SW480 (cell line): ENCODE data around the gene VWA1.
"Not testable (repeated sequence)": the region's sequence is repeated elsewhere in the genome, so short reads cannot be mapped to it uniquely, and the experiment has no call there.

Experiments used
- DNase-seq: peaks from one replicate; pipeline ENCODE4 v3.0.0-alpha.2; 2016; ENCODE audit warnings: low spot score

The VWA1 gene

DNA sequence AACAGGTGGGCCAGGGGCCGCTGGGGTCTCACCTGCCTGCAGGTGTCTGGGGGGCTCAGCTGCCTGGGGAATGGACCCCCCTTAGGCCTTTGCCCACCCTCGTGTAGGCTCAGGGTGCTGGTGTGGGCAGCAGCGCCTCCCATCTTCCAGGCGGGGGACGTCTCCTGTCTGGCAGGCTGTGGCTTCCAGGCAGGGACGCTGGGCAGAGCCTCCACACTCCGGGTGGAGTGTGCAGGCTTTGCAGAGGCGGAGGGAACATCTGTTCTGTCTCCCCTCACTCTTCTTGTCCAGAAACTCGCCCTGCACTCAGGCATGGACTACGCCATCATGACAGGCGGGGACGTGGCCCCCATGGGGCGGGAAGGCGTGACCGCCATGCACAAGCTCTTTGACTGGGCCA, 20.4 kb downstream of the VWA1 start:
- not testable (repeated sequence) for DNase-seq

DNA sequence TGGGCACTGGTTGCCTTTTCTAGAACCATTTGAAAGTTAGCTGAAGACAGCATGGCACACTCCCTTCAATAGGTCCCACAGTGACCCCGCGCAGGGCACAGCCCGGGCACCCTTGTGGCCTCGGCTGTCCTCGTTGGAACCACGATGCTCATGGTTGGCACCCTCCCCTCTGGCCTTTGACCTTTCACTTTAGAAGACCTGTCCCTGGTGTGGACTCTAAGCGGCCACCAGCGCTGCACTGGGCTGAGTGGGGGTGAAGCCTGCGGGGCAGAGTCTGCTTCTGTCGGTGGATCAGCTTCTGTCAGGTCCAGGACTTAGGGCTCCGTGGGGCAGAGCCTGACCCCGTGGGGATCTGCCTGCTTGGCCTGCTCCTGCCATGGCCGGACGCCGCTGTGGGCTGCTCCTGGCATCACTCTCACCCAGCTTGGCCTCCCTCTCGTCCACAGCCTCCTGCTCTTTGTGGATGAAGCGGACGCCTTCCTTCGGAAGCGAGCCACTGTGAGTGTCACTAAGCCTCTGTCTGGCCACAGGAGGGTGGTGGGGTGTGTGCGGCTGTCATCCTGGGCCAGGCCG, 21.3 kb downstream of the VWA1 start:
- not testable (repeated sequence) for DNase-seq

DNA sequence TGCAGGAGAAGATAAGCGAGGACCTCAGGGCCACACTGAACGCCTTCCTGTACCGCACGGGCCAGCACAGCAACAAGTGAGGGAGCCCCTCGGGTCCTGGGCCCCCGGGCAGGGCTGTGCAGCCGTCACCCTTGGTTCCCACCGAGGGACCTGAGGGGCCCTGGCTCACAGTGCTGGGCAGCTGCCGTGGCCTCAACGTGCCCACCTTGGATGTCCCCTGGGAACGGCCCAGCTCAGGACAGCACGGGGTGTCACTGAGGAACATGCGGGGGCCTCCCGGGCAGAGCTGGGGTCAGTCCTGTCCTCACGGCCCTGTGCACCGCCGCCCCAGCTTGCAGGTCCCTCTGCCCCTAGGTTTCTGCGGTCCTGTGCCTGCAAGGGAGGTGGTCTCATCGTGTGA, 23.7 kb downstream of the VWA1 start:
- DNase-seq, result not testable (repeated sequence)

DNA sequence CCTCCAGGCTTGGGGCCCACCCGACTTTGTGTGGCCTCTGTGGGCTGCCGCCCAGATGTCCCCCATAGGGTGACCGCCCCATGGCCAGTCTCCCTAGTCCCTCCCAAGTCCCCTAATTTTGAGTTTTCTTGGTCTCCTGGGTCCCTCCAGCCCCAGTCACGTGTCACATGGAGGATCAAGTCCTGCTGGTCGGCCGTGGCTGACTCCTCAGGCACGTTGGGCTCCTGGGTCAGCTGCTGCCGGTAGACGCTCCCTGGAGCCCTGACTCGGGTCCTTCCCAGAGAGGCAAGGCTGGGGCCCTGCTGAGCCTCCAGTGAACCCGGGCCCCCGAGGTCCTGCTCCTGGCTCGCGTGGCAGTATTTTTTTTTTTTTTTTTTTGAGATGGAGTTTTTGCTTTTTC, 24.2 kb downstream of the VWA1 start:
- not testable (repeated sequence) for DNase-seq

DNA sequence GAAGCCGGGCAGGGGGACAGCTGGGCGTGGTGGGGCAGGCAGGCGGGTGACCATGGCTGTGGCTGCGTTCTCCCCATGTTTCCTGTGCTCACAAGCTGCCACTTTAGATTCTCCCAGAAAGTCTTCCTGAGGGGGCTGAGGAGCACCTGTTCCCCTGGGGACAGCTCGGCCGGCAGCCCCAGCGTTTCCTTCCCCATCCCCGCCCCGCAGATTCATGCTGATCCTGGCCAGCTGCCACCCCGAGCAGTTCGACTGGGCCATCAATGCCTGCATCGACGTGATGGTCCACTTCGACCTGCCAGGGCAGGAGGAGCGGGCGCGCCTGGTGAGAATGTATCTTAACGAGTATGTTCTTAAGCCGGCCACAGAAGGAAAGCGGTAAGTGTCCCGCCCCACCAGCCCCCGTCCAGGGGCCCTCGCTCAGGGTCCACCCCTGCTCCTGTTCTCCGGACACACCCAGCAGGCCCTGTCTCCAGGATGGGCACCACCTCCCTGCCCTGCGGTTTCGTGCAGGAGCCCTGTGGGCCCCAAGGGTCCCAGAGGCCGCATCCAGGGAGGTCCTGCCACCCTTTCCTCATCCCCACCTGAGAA, 25.1 kb downstream of the VWA1 start:
- no peak for DNase-seq

DNA sequence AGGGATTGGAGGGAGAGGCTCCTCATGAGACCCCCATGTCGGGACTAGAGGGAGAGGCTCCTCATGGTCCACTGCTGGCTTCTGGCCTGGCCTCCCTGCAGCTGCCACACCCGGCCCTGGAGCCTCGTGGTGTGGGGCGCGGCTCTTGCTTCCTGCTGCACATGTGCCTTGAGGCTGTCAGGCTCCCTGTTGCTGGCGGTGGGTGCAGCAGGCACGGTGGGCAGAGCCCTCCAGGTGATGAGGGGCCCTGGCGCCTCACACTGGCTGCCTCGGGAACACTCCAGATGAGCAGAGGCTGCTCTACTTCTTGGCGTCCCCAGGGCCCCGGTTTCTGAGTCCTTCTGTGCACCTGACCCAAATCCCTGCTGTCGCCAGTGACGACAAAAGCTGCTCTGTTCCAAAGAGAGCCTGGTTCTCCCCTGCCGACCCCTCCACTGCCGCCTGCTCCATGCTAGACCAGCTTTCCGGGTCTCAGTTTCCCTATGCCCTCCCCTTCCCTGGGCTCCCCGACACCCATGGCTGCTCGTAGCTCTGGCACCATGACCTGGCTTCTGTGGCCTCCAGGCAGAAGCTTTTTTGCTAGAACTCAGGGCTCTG, 26.3 kb downstream of the VWA1 start:
- DNase-seq, result no peak

DNA sequence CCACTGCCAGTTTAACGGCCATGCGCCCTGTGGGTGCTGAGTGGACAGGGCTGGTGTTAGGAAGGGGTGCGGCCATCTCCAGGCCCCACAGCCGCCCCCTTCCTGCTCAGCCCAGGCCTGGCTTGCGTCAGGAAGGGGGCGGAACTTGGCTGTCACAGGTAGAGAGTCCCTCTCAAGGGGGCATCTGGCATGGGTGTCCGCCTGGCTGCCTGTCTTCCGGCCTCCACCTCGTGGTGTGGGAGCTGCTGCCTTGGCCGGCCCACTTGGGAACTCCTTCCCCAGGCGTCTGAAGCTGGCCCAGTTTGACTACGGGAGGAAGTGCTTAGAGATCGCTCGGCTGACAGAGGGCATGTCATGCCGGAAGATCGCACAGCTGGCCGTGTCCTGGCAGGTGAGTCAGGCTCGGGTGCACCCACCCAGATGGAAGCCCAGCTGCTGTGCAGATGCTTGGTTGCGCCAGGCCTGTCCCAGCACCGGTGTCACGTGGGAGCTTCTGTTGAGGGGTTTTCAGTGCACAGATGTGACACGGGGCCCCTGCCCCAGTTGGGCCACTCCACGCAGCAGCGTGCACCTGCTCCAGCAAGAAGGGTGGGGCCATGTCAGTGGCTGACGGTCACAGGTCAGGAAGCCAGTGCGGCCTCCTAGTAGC, 27.0 kb downstream of the VWA1 start:
- peak; percentile 41 for DNase-seq

DNA sequence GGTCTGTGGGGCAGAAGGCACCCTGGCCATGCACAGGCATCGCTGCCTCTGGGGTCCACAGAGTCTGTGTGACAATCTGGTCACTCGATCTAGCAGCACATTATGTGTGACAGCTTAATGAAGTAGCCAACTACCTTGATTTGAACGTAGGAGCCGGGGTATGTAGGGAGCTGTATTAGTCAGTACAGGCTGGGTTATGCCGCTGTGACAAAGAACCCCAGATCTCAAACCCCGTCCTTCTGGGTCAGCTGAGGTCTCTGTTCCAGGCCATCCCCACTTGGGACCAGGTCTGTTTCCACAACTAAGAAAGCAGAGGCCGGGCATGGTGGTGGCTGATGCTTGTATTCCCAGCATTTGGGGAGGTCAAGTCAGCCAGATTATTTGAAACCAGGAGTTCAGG, 27.8 kb downstream of the VWA1 start:
- DNase-seq, result no peak

DNA sequence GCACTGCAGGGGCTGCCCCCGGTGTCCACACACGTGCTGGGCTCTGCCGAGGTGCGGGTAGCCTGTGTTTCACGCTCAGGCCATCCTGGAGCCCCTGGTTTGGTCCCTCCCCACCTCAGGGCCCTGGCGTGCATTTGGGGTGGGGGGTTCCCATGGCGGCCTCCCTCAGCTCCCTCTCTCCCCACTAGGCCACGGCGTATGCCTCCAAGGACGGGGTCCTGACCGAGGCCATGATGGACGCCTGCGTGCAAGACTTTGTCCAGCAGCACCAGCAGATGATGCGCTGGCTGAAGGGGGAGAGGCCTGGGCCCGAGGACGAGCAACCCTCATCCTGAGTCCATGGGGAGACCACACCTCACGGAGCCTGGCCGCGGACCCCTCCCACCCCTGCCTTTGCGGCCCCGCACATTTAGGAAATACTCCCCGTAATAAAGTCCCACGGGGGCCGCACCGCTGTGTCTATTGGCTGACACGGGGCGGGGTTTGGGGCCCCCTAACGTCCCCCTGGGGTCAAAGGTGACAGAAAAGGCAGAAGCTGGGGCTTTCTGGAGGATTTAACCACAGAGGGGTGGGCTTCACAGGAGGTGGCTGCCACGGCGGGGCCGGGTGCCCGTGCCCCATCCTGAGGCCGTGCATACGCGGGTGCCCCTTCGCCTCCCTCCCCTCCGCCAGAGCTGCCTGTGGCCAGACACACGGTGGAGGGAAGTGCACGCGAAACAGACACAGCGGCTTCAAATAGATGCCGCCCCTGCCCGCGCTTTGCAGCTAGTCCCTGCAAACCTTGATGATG, 32.9 kb downstream of the VWA1 start:
- not testable (repeated sequence) for DNase-seq

DNA sequence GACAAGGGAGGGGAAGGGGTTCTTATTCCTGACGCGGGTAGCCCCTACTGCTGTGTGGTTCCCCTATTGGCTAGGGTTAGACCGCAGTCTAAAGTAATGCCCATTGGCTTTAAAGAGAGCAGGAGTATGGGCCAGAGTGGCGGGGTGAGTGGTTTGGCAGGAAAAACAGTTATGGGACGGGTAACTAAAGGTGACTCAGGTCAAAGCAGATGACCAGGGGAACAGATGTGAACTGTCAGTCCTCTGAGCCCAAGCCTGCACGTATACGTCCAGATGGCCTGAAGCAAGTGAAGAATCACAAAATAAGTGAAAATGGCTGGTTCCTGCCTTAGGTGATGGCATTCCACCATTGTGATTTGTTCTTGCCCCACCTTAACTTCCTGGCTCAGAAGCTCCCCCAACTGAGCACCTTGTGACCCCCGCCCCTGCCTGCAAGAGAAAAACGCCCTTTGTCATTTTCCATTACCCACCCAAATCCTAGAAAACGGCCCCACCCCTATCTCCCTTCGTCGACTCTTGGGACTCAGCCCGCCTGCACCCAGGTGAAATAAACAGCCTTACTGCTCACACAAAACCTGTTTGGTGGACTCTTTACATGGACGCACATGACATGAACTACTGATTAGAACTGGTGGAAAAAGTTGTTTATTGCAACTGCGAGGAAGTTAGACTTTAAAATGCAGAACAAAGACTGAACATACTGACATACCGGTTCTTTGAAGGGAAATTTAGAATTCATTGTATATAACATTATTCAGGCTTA, 35.3 kb downstream of the VWA1 start:
- DNase-seq, result peak; percentile 14

DNA sequence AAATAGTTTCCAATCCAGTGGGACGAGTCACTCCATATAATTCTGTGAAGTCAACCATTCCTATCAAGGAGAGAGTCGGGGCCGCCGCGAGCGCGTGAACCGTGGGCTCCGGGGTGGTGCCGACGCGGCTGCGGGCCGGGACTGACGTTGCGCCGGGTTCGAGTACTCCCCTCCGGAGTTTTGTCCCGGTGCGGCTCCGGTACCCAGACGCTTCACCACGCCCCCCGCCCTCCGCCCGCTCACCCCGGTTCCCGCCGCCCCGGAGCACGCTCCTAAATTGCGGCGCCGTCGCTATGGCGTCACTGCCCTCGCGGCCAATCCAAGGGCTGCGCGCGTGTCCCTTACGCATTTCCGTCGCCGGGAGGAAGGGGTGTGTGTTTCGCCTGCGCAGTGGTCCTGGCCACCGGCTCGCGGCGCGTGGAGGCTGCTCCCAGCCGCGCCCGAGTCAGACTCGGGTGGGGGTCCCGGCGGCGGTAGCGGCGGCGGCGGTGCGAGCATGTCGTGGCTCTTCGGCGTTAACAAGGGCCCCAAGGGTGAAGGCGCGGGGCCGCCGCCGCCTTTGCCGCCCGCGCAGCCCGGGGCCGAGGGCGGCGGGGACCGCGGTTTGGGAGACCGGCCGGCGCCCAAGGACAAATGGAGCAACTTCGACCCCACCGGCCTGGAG, 36.0 kb downstream of the VWA1 start, which contains the start of gene ATAD3B:
TSS of gene ATAD3B (plus strand) at position 377 of the 664 bp plus-strand sequence. CDS start at position 497, 120 bp downstream.
- DNase-seq, result peak; percentile 90

DNA sequence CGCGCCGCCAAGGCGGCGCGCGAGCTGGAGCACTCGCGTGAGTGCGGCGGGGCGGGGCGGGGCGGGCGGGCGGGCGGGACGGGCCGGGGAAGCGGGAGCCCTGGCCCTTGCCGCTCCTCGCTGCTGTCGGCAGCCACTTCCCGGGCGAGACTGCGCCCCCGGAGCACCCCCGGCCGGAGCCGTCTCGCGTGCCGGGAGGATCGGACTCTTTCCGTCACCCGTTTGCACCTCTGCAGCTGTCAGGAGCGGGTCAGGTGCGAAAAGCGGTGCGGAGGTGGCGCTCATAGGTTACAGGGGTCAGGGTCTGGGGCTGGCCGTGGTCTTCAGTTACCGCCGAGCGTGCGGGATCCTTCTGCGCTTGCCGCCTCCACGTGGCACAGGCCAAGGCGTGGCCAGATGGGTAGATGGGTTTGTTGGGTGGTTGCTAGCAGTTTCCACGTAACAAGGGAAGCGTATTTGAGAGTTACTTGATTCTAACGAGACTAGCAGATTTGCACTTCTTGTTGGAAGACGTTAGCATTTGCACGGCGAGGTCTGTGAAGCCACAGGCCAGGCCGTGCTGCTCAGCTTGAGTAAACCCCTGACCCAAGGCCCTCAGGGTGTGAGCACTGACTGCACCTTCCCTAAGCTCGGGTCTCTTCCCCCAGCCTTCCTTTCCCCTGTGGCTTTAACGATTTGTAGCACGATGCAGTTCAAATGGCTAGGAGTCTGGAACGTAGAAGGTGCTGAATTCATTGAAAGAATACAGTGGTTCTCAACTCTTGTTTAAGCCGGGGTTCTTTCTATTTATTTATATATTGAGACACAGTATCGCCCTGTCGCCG, 36.8 kb downstream of the VWA1 start:
- DNase-seq, result not testable (repeated sequence)

DNA sequence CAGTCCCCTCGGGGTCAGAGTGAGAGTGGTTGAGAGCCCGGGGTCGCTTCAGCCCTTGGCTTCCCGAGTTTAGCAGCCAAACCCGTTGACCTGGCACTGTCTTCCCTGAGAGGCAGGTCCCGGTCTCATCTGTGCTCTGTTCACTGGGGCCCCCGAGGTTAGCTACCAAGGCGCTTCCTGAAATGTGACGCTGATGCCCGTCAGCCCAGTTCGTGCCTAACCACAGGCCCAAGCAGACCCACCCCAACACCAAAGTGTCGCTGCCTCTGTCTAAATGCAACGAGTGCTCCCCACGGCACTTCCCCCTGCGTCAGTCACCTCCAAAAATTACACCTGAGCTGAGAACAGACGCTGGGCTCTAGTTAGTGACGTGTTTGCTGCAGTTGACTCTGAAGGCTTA, 40.5 kb downstream of the VWA1 start:
- DNase-seq, result not testable (repeated sequence)

DNA sequence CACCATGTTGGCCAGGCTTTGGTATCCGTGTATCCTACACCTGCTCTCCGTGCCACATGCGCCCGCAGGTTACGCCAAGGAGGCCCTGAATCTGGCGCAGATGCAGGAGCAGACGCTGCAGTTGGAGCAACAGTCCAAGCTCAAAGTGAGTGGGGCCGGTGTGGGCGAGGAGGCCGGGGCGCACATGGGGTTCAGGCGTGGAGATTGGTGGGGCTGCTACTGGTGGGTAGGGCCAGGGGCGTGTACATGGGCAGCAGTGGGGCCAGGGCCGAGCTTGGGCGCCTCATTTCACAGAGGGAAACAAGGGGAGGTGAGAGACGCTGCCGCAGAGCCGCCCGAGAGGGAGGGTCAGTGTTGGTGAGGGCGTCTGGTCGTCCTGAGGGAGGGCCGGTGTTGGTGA, 41.7 kb downstream of the VWA1 start:
- no peak for DNase-seq

DNA sequence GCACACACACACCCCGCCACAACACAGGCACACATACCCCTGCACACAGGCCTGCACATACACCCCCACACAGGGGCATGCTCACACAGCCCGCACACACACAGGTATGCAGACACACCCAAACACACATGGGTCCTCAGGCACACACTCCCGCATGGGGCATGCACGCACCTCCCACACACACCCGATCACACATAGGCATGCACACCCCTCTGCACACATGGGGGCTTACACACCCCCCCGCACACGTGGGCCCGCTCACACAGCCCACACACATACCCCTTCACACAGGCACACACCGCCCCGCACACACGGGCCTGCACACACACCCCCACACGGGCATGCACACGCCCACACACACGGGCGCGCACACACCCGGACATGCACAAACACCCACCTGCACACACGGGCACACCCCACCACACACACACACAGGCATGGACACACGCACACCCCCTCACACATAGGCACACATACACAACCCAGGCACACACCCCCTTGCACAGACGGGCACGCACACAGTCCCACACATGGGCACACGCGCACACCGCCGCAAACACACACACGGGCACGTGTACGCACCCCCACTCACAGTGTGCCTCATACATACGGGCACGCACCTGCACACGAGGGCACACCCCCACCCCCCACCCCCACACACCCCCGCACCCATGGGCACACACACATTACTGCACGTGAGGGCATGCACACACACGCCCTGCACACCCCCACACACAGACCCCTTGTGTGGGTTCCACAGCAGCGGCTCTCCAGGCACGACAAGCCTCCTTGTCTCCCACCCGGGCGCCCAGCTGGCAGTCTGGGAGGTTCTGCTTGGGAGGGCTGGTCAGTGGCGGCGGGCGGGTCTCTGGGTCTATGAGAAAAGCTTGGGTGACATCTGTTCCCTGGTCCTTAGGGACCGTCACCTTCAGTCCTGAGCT, 44.3 kb downstream of the VWA1 start:
- DNase-seq, result no peak

DNA sequence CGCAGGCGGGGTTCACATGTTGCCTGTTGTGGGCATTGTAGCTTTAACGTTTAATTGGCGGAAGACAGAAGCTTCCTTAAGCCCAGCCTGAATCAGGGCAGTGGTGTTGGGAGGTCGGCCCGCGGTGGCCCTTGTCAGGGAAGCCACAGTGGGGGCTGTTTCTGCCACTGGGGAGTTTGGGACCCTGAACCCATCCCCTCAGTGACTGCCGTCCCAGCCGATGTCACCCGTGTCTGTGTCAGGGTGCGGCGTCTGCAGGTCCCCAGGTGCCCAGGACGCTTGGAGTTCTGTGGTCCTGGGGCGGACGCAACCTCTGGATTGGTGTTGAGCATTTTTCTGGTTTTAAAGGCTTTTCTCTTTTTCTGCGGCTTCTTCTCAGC, 45.0 kb downstream of the VWA1 start:
- DNase-seq, result not testable (repeated sequence)

DNA sequence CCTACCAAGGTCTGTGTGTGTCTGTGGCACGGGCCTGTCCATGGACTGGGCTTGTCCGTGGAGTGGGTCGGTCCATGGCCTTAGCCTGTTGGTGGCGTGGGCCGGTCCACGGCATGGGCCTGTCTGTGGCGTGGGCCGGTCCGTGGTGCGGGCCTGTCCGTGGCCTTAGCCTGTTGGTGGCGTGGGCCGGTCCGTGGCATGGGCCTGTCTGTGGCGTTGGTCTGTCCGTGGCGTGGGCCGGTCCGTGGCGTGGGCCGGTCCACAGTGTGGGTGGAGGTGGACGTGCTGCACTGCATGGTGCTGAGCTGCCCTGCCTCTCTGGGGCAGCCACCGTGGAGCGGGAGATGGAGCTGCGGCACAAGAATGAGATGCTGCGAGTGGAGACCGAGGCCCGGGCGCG, 46.3 kb downstream of the VWA1 start:
- not testable (repeated sequence) for DNase-seq

DNA sequence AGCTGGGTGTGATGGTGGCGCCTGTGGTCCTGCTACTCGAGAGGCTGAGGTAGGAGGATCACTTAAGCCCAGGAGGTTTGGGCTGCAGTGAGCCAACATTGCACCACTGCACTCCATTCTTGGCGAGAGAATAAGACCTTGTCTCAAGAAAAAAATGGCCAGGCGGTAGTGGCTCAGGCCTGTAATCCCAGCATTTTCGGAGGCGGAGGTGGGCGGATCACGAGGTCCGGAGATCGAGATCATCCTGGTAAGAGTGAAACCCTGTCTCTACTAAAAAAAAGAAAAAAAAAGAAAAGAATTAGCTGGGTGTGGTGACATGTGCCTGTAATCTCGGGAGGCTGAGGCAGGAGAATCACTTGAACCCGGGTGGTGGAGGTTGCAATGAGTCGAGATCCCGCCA, 47.4 kb downstream of the VWA1 start:
- no peak for DNase-seq

DNA sequence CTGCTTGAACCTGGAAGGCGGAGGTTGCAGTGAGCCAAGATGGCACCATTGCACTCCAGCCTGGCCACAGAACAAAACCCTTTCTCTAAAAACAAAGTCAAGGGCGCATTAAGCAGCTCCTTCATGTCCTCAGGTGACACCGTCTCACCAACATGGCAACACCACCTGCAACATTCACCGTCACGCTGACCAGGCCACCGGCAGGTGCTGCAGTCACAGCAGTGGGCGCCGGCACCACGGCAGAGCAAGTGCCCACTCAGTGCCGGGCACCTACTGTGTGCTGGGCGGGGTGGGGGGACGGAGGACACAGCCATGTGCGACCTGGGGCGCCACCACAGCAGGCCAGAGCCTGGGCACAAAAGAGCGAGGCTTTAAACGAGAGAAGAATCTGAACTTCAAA, 48.2 kb downstream of the VWA1 start:
- DNase-seq, result no peak
